Ectodermal cell (in vitro differentiated cells): ENCODE measurements around the gene CEP112.

ENCODE experiments used
- H3K27ac ChIP-seq: 2 replicates; pipeline ENCODE4 v1.7.0; 2013; ENCODE audit warnings: mild to moderate bottlenecking, low read depth, low read length; ENCODE audit not compliant: insufficient read depth, poor library complexity, severe bottlenecking
- H3K27me3 ChIP-seq: 2 replicates; pipeline ENCODE4 v1.7.0; 2013; ENCODE audit warnings: mild to moderate bottlenecking, low read length; ENCODE audit not compliant: insufficient read depth, control insufficient read depth, poor library complexity, severe bottlenecking
- H3K36me3 ChIP-seq: one replicate; pipeline ENCODE4 v1.7.0; 2013; ENCODE audit warnings: low read length; ENCODE audit not compliant: control insufficient read depth, insufficient read depth
- H3K4me1 ChIP-seq: one replicate; pipeline ENCODE4 v1.7.0; 2013; ENCODE audit warnings: low read length; ENCODE audit not compliant: control insufficient read depth, insufficient read depth
- H3K4me3 ChIP-seq: 2 replicates; pipeline ENCODE4 v1.7.0; 2013; ENCODE audit warnings: low read depth, low read length, control low read depth; ENCODE audit not compliant: insufficient read depth
- H3K9me3 ChIP-seq: 2 replicates; pipeline ENCODE4 v1.7.0; 2013; ENCODE audit warnings: mild to moderate bottlenecking, low read length, moderate library complexity; ENCODE audit not compliant: control insufficient read depth
- WGBS, 2 experiments: methylation state at CpG; one replicate each; pipeline ENCODE4 v1.1.7; 2013; ENCODE audit warnings: missing lambda C conversion rate in 2 of 2; 5-methylcytosine and 5-hydroxymethylcytosine counted together

CEP112 gene

GRCh38 chr17:65947831-65948230 lies 244.1 kb downstream of the CEP112 start:
- no peaks in the 10 kb centered on the region for H3K27me3 ChIP-seq
- H3K9me3 ChIP-seq: no peaks in the 10 kb centered on the region
- WGBS, 2 experiments: 94 to 100% methylated on average over 2 of the region's 2 CpGs
- no peak overlapping the region for H3K27ac ChIP-seq
- no peaks in the 10 kb centered on the region for H3K36me3 ChIP-seq
- no peaks in the 10 kb centered on the region for H3K4me1 ChIP-seq
- no peak overlapping the region for H3K4me3 ChIP-seq

GRCh38 chr17:65942592-65942991 lies 249.3 kb downstream of the CEP112 start:
- Histone ChIP-seq H3K4me1 (no peaks in the 10 kb centered on the region), H3K9me3 (no peaks in the 10 kb centered on the region), H3K36me3 (peaks cover 3% of the 10 kb centered on the region), H3K4me3 (no peak overlapping the region), H3K27me3 (no peaks in the 10 kb centered on the region), H3K27ac (no peak overlapping the region)
- 100% methylated on average over 1 of the region's 1 CpG; no CpG with 5 or more reads in 1 of the 2 experiments for WGBS, 2 experiments

- no peak overlapping the region for H3K27ac ChIP-seq
- peaks cover 3% of the 10 kb centered on the region for H3K36me3 ChIP-seq
- no peaks in the 10 kb centered on the region for H3K4me1 ChIP-seq
- WGBS, 2 experiments: 95% methylated on average over 4 of the region's 4 CpGs
- H3K9me3 ChIP-seq: no peaks in the 10 kb centered on the region
- H3K27me3 ChIP-seq: no peaks in the 10 kb centered on the region
- H3K4me3 ChIP-seq: no peak overlapping the region
These were observed 250.5 kb downstream of the CEP112 start for GRCh38 chr17:65941356-65941899.

GRCh38 chr17:65936013-65936412 lies 255.9 kb downstream of the CEP112 start:
- no peak overlapping the region for H3K27ac ChIP-seq
- 83 to 94% methylated on average over 3 of the region's 3 CpGs for WGBS, 2 experiments
- no peaks in the 10 kb centered on the region for H3K27me3 ChIP-seq
- no peaks in the 10 kb centered on the region for H3K4me1 ChIP-seq
- H3K36me3 ChIP-seq: no peaks in the 10 kb centered on the region
- H3K9me3 ChIP-seq: peaks cover 3% of the 10 kb centered on the region
- no peak overlapping the region for H3K4me3 ChIP-seq

GRCh38 chr17:65933290-65933689 lies 258.6 kb downstream of the CEP112 start:
- no peak overlapping the region for H3K27ac ChIP-seq
- no peak overlapping the region for H3K4me3 ChIP-seq
- peaks cover 3% of the 10 kb centered on the region for H3K9me3 ChIP-seq
- 85 to 100% methylated on average over 2 to 3 of the region's 4 CpGs for WGBS, 2 experiments
- H3K36me3 ChIP-seq: no peaks in the 10 kb centered on the region
- no peaks in the 10 kb centered on the region for H3K27me3 ChIP-seq
- no peaks in the 10 kb centered on the region for H3K4me1 ChIP-seq

- Histone ChIP-seq H3K27ac (no peak overlapping the region), H3K4me3 (no peak overlapping the region)
- 92 to 100% methylated on average over 3 of the region's 3 CpGs for WGBS, 2 experiments
These were observed 260.4 kb downstream of the CEP112 start for GRCh38 chr17:65931246-65932149.

DNA sequence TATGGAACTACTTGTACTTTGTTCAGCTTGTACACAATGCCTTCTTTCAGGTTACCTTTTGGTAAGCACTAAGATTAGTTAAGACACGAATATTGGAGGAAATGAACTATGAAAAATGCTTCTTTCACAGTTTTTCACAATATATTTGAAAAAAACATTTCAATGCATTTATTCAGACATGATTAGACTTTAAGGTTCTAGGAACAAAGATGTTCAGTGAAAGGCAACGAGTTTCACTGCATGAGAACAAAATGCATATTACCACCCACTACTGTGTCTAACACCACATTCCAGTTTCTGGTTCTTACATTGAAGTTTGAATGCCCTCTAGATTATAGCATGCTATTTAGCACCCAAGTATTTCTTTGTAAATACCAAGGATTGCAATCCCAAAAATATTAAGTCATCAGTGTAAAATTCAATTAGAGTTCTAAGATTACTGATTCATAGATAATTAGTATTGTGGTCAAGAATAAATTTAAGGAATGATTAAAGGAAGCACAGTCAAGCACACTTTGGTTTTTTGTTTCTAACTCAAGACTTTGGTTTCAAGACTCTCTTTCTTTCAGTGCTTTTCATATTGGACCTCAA lies 261.7 kb downstream of the CEP112 start:
- Histone ChIP-seq H3K4me1 (no peaks in the 10 kb centered on the region), H3K4me3 (no peak overlapping the region), H3K9me3 (peaks cover 3% of the 10 kb centered on the region), H3K36me3 (no peaks in the 10 kb centered on the region), H3K27ac (no peak overlapping the region), H3K27me3 (no peaks in the 10 kb centered on the region)
- 87 to 94% methylated on average over 2 of the region's 2 CpGs for WGBS, 2 experiments

More at GRCh38 chr17:65931246-65932149, 260.4 kb downstream of the CEP112 start:
- H3K4me1 ChIP-seq: no peaks in the 10 kb centered on the region
- H3K27me3 ChIP-seq: no peaks in the 10 kb centered on the region
- H3K36me3 ChIP-seq: no peaks in the 10 kb centered on the region
- H3K9me3 ChIP-seq: peaks cover 3% of the 10 kb centered on the region

DNA sequence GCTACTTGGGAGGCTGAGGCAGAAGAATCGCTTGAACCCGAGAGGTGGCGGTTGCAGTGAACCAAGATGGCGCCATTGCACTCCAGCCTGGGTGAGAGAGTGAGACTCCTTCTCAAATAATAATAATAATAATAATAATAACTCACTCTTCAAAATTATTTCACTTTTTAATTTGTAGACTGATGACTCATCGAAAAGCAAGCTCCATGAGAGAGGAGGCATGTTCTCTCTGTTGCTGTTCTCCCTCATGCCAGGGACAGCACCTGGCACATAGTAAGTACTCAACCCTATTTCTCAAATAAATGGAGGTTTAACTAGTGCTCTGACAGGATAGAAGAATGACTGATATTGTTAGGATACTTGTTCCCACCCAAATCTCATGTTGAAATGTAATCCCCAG lies 265.3 kb downstream of the CEP112 start:
- Histone ChIP-seq H3K9me3 (no peaks in the 10 kb centered on the region), H3K27ac (no peak overlapping the region), H3K4me1 (no peaks in the 10 kb centered on the region), H3K36me3 (no peaks in the 10 kb centered on the region), H3K4me3 (no peak overlapping the region), H3K27me3 (no peaks in the 10 kb centered on the region)
- WGBS, 2 experiments: 94 to 98% methylated on average over 4 to 5 of the region's 5 CpGs

GRCh38 chr17:65925606-65926307 lies 266.2 kb downstream of the CEP112 start:
- WGBS, 2 experiments: 93 to 95% methylated on average over 8 of the region's 8 CpGs
- no peaks in the 10 kb centered on the region for H3K4me1 ChIP-seq
- H3K36me3 ChIP-seq: no peaks in the 10 kb centered on the region
- no peaks in the 10 kb centered on the region for H3K27me3 ChIP-seq
- H3K9me3 ChIP-seq: no peaks in the 10 kb centered on the region
- H3K27ac ChIP-seq: no peak overlapping the region
- no peak overlapping the region for H3K4me3 ChIP-seq

- WGBS, 2 experiments: 85 to 88% methylated on average over 6 of the region's 6 CpGs
- Histone ChIP-seq H3K36me3 (no peaks in the 10 kb centered on the region), H3K4me1 (no peaks in the 10 kb centered on the region), H3K27me3 (no peaks in the 10 kb centered on the region), H3K27ac (no peak overlapping the region), H3K4me3 (no peak overlapping the region), H3K9me3 (no peaks in the 10 kb centered on the region)
These were observed 270.9 kb downstream of the CEP112 start for GRCh38 chr17:65920996-65921395.
